DOHH2 (cell line): ENCODE data around the gene KLHL7.

Experiments used
- H3F3A ChIP-seq: fragments of 200-600 bp; sonication (generic), shearing (Covaris generic); 2 replicates; pipeline ENCODE4 v1.6.0; 2016; ENCODE audit warnings: antibody characterized with exemption, mild to moderate bottlenecking; ENCODE audit not compliant: control insufficient read depth, insufficient read depth
- H3K27ac ChIP-seq: fragments of 200-600 bp; sonication (generic); 2 replicates; pipeline ENCODE4 v1.5.1; 2014; ENCODE audit warnings: low read depth, mild to moderate bottlenecking, low read length, moderate library complexity
- H3K27me3 ChIP-seq: fragments of 200-600 bp; sonication (generic); 2 replicates; pipeline ENCODE4 v1.6.1; 2014; ENCODE audit warnings: mild to moderate bottlenecking, low read length, mixed read lengths; ENCODE audit not compliant: control insufficient read depth
- H3K36me3 ChIP-seq: fragments of 200-600 bp; sonication (generic); 2 replicates; pipeline ENCODE4 v1.6.1; 2014; ENCODE audit warnings: mild to moderate bottlenecking, low read length, moderate library complexity, mixed read lengths; ENCODE audit not compliant: control insufficient read depth
- H3K4me1 ChIP-seq: fragments of 200-600 bp; sonication (generic); 2 replicates; pipeline ENCODE4 v1.6.1; 2014; ENCODE audit warnings: mild to moderate bottlenecking, low read length, mixed read lengths; ENCODE audit not compliant: control insufficient read depth
- H3K4me2 ChIP-seq: fragments of 200-600 bp; sonication (generic); 2 replicates; pipeline ENCODE4 v1.6.0; 2014; ENCODE audit warnings: mild to moderate bottlenecking, low read length, moderate library complexity
- H3K4me3 ChIP-seq: fragments of 200-600 bp; sonication (generic); 2 replicates; pipeline ENCODE4 v1.5.1; 2014; ENCODE audit warnings: mild to moderate bottlenecking, low read length, mixed read lengths
- H3K79me2 ChIP-seq: fragments of 200-600 bp; sonication (generic); 2 replicates; pipeline ENCODE4 v1.6.1; 2014; ENCODE audit warnings: mild to moderate bottlenecking, low read length, mixed read lengths; ENCODE audit not compliant: control insufficient read depth
- H3K9me2 ChIP-seq: fragments of 200-600 bp; sonication (generic); replicated peaks from 2 replicates; pipeline ENCODE4 v1.6.1; 2014; ENCODE audit warnings: mild to moderate bottlenecking, low read length, mixed read lengths; ENCODE audit not compliant: control insufficient read depth
- H3K9me3 ChIP-seq: fragments of 200-600 bp; sonication (generic); 2 replicates; pipeline ENCODE4 v1.6.1; 2014; ENCODE audit warnings: antibody characterized with exemption, low read length, mixed read lengths; ENCODE audit not compliant: control insufficient read depth, insufficient read depth
- H4K20me1 ChIP-seq: fragments of 200-600 bp; sonication (generic); 2 replicates; pipeline ENCODE4 v1.6.0; 2014; ENCODE audit warnings: low read depth, mild to moderate bottlenecking, antibody characterized with exemption, low read length, moderate library complexity; ENCODE audit not compliant: control insufficient read depth, insufficient read depth
- CTCF ChIP-seq: fragments of 200-600 bp; sonication (generic); IDR thresholded peaks from one replicate; pipeline ENCODE4 v1.5.1; 2014; ENCODE audit warnings: antibody characterized with exemption, mild to moderate bottlenecking, low read depth, low read length; ENCODE audit not compliant: poor library complexity, severe bottlenecking
- EZH2phosphoT487 ChIP-seq: fragments of 200-600 bp; sonication (generic); IDR thresholded peaks from 2 replicates; pipeline ENCODE4 v1.6.1; 2017; ENCODE audit warnings: borderline replicate concordance, mild to moderate bottlenecking, antibody characterized with exemption, low read length, moderate library complexity, mixed read lengths

The KLHL7 gene

GRCh38 chr7:23208316-23208715 lies 102.7 kb downstream of the KLHL7 start:
- Histone ChIP-seq H3K4me2 (no peak overlapping the region), H3K27ac (no peak overlapping the region), H3K79me2 (no peaks in the 10 kb centered on the region), H3F3A (0 out of 2 replicates have a peak, but pooled peaks cover 2% of the 10 kb centered on the region), H4K20me1 (no peaks in the 10 kb centered on the region), H3K9me2 (no peaks in the 10 kb centered on the region), H3K4me3 (no peak overlapping the region), H3K36me3 (peaks cover 9% of the 10 kb centered on the region; the same call in 1 of the 2 replicates), H3K9me3 (no peaks in the 10 kb centered on the region), H3K4me1 (peaks cover 7% of the 10 kb centered on the region; the same call in 1 of the 2 replicates), H3K27me3 (no peaks in the 10 kb centered on the region)
- TF ChIP-seq EZH2phosphoT487, result no peak
- no peak for TF ChIP-seq CTCF

GRCh38 chr7:23210506-23210905 lies 104.9 kb downstream of the KLHL7 start:
- no peak overlapping the region for H3K4me2 ChIP-seq
- no peaks in the 10 kb centered on the region for H3K9me2 ChIP-seq
- no peaks in the 10 kb centered on the region for H3K27me3 ChIP-seq
- no peak overlapping the region for H3K4me3 ChIP-seq
- H3F3A ChIP-seq, result no peaks in the 10 kb centered on the region
- TF ChIP-seq EZH2phosphoT487 (no peak), CTCF (no peak)
- no peak overlapping the region for H3K27ac ChIP-seq
- H4K20me1 ChIP-seq, result no peaks in the 10 kb centered on the region
- no peaks in the 10 kb centered on the region for H3K9me3 ChIP-seq
- no peaks in the 10 kb centered on the region for H3K79me2 ChIP-seq
- H3K4me1 ChIP-seq, result peaks cover 7% of the 10 kb centered on the region; the same call in 1 of the 2 replicates
- no peaks in the 10 kb centered on the region for H3K36me3 ChIP-seq

GRCh38 chr7:23211589-23211988 lies 106.0 kb downstream of the KLHL7 start:
- H3K36me3 ChIP-seq, result no peaks in the 10 kb centered on the region
- no peaks in the 10 kb centered on the region for H3K9me2 ChIP-seq
- H3K4me3 ChIP-seq, result no peak overlapping the region
- peaks cover 7% of the 10 kb centered on the region; the same call in 1 of the 2 replicates for H3K4me1 ChIP-seq
- H3K27ac ChIP-seq, result no peak overlapping the region
- no peak for TF ChIP-seq EZH2phosphoT487
- TF ChIP-seq CTCF, result no peak
- H3K79me2 ChIP-seq, result no peaks in the 10 kb centered on the region
- no peaks in the 10 kb centered on the region for H3K9me3 ChIP-seq
- H3K27me3 ChIP-seq, result peaks cover 3% of the 10 kb centered on the region; the same call in 1 of the 2 replicates
- no peaks in the 10 kb centered on the region for H4K20me1 ChIP-seq
- H3F3A ChIP-seq, result no peaks in the 10 kb centered on the region
- H3K4me2 ChIP-seq, result no peak overlapping the region

- H4K20me1 ChIP-seq, result no peaks in the 10 kb centered on the region
- H3K36me3 ChIP-seq, result no peaks in the 10 kb centered on the region
- no peak for TF ChIP-seq CTCF
- no peak for TF ChIP-seq EZH2phosphoT487
- no peaks in the 10 kb centered on the region for H3K79me2 ChIP-seq
- no peaks in the 10 kb centered on the region for H3K9me2 ChIP-seq
- H3K4me3 ChIP-seq, result no peak overlapping the region
- H3F3A ChIP-seq, result no peaks in the 10 kb centered on the region
- peaks cover 7% of the 10 kb centered on the region; the same call in 1 of the 2 replicates for H3K4me1 ChIP-seq
- no peak overlapping the region for H3K4me2 ChIP-seq
- H3K27ac ChIP-seq, result no peak overlapping the region
- no peaks in the 10 kb centered on the region for H3K9me3 ChIP-seq
- H3K27me3 ChIP-seq, result peaks cover 5% of the 10 kb centered on the region; the same call in 1 of the 2 replicates
Measured at GRCh38 chr7:23212395-23212794, 106.8 kb downstream of the KLHL7 start.
